ENCODE results near the gene MRPL45. TPM values are rescaled to one million over a fixed set of nuclear protein-coding genes. Genes with fewer than 3 reads are reported as not detected.

MRPL45 gene
- total and polyA plus RNA-seq, 2 of the 13 experiments (the other 11 are each of a cell fraction or from before 2014, with no cell fraction given), result 89.5 to 157 TPM

DNA sequence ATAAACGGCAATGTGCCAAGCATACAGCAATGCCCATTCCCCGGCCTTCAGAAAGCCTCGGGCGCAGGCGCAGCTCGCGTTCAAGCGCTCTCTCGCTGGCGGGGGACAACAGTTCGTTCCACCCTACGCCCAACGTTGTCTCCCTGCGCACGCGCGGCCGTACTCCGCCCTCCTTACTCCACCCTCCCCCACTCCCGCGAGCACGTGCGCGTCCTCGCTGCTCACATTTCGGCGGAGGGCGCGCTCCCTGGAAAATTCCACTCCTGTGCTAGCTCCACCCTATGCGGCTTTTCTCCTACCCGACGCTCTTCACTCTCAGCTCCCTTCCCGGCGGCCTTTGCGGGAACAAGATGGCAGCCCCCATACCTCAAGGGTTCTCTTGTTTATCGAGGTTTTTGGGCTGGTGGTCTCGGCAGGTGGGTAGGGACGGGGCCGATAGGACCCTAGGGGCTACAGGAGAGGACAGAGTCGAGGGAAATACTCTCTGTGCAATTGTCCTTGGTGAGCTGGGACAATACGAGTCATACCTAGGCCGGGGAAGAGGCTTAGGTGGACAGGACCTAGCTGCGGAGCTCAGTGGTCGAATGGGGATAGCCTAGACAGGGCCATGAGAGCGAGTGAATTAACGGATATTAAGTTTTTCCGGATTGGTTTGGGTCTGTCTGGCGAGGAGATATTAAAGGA lies at the start of gene MRPL45 (continued):
- TF ChIP-seq MAZ (IDR thresholded peaks at IDR 0.05; ENCODE audit: borderline replicate concordance, low read depth, low read length) (peak; percentile 53; the same call in 1 of the 2 replicates), MAZ (CRISPR knock-in tag; IDR thresholded peaks at IDR 0.05; ENCODE audit: low read depth) (peak; percentile 11; the same call in 1 of the 2 replicates), GATAD1 (CRISPR knock-in tag; IDR thresholded peaks at IDR 0.05) (peak; percentile 92), BRD4 (CRISPR knock-in tag; IDR thresholded peaks at IDR 0.05) (peak; percentile 63), ZNF770 (CRISPR knock-in tag; IDR thresholded peaks at IDR 0.05) (0 out of 2 replicates have a peak, but pooled peaks have one; percentile 7), TFE3 (CRISPR knock-in tag; IDR thresholded peaks at IDR 0.05) (peak; percentile 79; the same call in 1 of the 2 replicates), PHF8 (CRISPR knock-in tag; IDR thresholded peaks at IDR 0.05) (peak; percentile 68), FOXK1 (CRISPR knock-in tag; IDR thresholded peaks at IDR 0.05; ENCODE audit: borderline replicate concordance, low read depth) (peak; percentile 37; the same call in 1 of the 2 replicates), ZBTB26 (CRISPR knock-in tag; IDR thresholded peaks at IDR 0.05; ENCODE audit: borderline replicate concordance) (peak; percentile 73; the same call in 1 of the 2 replicates), HDAC2 (CRISPR knock-in tag; IDR thresholded peaks at IDR 0.05) (peak; percentile 52), ZNF563 (CRISPR knock-in tag; IDR thresholded peaks at IDR 0.05) (peak; percentile 85)
- TF ChIP-seq, protein P1, sequence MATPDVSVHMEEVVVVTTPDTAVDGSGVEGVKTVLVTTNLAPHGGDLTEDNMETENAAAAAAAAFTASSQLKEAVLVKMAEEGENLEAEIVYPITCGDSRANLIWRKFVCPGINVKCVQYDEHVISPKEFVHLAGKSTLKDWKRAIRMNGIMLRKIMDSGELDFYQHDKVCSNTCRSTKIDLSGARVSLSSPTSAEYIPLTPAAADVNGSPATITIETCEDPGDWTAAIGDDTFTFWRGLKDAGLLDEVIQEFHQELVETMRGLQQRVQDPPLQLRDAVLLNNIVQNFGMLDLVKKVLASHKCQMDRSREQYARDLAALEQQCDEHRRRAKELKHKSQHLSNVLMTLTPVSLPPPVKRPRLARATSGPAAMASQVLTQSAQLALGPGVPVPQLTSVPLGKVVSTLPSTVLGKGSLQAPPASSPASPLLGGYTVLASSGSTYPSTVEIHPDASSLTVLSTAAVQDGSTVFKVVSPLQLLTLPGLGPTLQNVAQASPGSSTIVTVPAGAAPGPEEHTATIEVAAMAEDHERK (CRISPR knock-in tag; IDR thresholded peaks at IDR 0.05; ENCODE audit: low read depth), result peak; percentile 82
- TF ChIP-seq, protein P2, sequence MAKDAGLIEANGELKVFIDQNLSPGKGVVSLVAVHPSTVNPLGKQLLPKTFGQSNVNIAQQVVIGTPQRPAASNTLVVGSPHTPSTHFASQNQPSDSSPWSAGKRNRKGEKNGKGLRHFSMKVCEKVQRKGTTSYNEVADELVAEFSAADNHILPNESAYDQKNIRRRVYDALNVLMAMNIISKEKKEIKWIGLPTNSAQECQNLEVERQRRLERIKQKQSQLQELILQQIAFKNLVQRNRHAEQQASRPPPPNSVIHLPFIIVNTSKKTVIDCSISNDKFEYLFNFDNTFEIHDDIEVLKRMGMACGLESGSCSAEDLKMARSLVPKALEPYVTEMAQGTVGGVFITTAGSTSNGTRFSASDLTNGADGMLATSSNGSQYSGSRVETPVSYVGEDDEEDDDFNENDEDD (CRISPR knock-in tag; IDR thresholded peaks at IDR 0.05; ENCODE audit: borderline replicate concordance), result peak; percentile 83; the same call in 1 of the 2 replicates
- TF ChIP-seq, protein P3, sequence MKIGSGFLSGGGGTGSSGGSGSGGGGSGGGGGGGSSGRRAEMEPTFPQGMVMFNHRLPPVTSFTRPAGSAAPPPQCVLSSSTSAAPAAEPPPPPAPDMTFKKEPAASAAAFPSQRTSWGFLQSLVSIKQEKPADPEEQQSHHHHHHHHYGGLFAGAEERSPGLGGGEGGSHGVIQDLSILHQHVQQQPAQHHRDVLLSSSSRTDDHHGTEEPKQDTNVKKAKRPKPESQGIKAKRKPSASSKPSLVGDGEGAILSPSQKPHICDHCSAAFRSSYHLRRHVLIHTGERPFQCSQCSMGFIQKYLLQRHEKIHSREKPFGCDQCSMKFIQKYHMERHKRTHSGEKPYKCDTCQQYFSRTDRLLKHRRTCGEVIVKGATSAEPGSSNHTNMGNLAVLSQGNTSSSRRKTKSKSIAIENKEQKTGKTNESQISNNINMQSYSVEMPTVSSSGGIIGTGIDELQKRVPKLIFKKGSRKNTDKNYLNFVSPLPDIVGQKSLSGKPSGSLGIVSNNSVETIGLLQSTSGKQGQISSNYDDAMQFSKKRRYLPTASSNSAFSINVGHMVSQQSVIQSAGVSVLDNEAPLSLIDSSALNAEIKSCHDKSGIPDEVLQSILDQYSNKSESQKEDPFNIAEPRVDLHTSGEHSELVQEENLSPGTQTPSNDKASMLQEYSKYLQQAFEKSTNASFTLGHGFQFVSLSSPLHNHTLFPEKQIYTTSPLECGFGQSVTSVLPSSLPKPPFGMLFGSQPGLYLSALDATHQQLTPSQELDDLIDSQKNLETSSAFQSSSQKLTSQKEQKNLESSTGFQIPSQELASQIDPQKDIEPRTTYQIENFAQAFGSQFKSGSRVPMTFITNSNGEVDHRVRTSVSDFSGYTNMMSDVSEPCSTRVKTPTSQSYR (CRISPR knock-in tag; IDR thresholded peaks at IDR 0.05; ENCODE audit: borderline replicate concordance), result peak; percentile 97
